Neuronal stem cell (in vitro differentiated cells): ENCODE data around the gene PPIL6.
A peak's percentile ranks its signal among the peaks of the same experiment; 100 is the strongest.

ENCODE experiments used
- DNase-seq: peaks from one replicate; pipeline ENCODE4 v3.0.0-alpha.2; 2013; ENCODE audit warnings: low spot score
- H2AFZ ChIP-seq: one replicate; pipeline ENCODE4 v1.6.1; 2013; ENCODE audit warnings: mild to moderate bottlenecking, low read length, inconsistent platforms
- H2AK5ac ChIP-seq: 2 replicates; pipeline ENCODE4 v1.6.1; 2013; ENCODE audit warnings: low read depth, mild to moderate bottlenecking, inconsistent platforms, low read length, moderate library complexity, mixed read lengths
- H2BK120ac ChIP-seq: 2 replicates; pipeline ENCODE4 v1.6.1; 2013; ENCODE audit warnings: low read depth, mild to moderate bottlenecking, inconsistent platforms, low read length, moderate library complexity, mixed read lengths
- H2BK12ac ChIP-seq: one replicate; pipeline ENCODE4 v1.6.1; 2013; ENCODE audit warnings: low read length, inconsistent platforms
- H2BK15ac ChIP-seq: 2 replicates; pipeline ENCODE4 v1.6.1; 2013; ENCODE audit warnings: mild to moderate bottlenecking, low read length, inconsistent platforms, mixed read lengths
- H2BK5ac ChIP-seq: one replicate; pipeline ENCODE4 v1.6.1; 2013; ENCODE audit warnings: inconsistent platforms, mild to moderate bottlenecking, low read length, moderate library complexity
- H3K14ac ChIP-seq: one replicate; pipeline ENCODE4 v1.6.1; 2013; ENCODE audit warnings: low read length, inconsistent platforms
- H3K18ac ChIP-seq: 2 replicates; pipeline ENCODE4 v1.6.1; 2013; ENCODE audit warnings: low read length, inconsistent platforms
- H3K23ac ChIP-seq: 2 replicates; pipeline ENCODE4 v1.6.1; 2013; ENCODE audit warnings: low read depth, mild to moderate bottlenecking, mixed read lengths, low read length, inconsistent platforms; ENCODE audit not compliant: poor library complexity
- H3K27ac ChIP-seq: replicated peaks from 3 replicates; pipeline ENCODE4 v1.5.1; 2013; ENCODE audit warnings: low read length, inconsistent platforms
- H3K27me3 ChIP-seq, 3 experiments: 2 replicates each; pipeline ENCODE4 v1.6.1; 2013; ENCODE audit warnings: low read length in 3 of 3, mild to moderate bottlenecking in 2 of 3, inconsistent platforms in 1 of 3, low read depth in 1 of 3, mixed read lengths in 1 of 3, moderate library complexity in 1 of 3; ENCODE audit not compliant: control insufficient read depth in 3 of 3, insufficient read depth in 3 of 3
- H3K36me3 ChIP-seq, 2 donors: replicated peaks in 1 of 2; 2 replicates each; pipeline ENCODE4 v1.6.1; 2013; ENCODE audit warnings: low read length in 2 of 2; ENCODE audit not compliant: control insufficient read depth in 2 of 2, insufficient read depth in 2 of 2
- H3K4ac ChIP-seq: 2 replicates; pipeline ENCODE4 v1.6.1; 2013; ENCODE audit warnings: inconsistent platforms, mild to moderate bottlenecking, low read length, moderate library complexity
- H3K4me1 ChIP-seq, 2 donors: 1 replicate in 1 of 2; 2 replicates in 1 of 2; pipeline ENCODE4 v1.6.1; 2013; ENCODE audit warnings: low read length in 2 of 2, low read depth in 1 of 2; ENCODE audit not compliant: control insufficient read depth in 2 of 2, insufficient read depth in 1 of 2
- H3K4me2 ChIP-seq: one replicate; pipeline ENCODE4 v1.6.1; 2013; ENCODE audit warnings: mild to moderate bottlenecking, low read length, inconsistent platforms; ENCODE audit not compliant: insufficient read depth, poor library complexity, severe bottlenecking
- H3K4me3 ChIP-seq, 2 donors: 2 replicates each; pipeline ENCODE4 v1.5.1; 2013; ENCODE audit warnings: low read length in 2 of 2, mild to moderate bottlenecking in 2 of 2, inconsistent platforms in 1 of 2, moderate library complexity in 1 of 2
- H3K79me1 ChIP-seq: one replicate; pipeline ENCODE4 v1.6.1; 2013; ENCODE audit warnings: low read depth, mild to moderate bottlenecking, inconsistent platforms, low read length, moderate library complexity
- H3K9ac ChIP-seq: one replicate; pipeline ENCODE4 v1.6.1; 2013; ENCODE audit warnings: mild to moderate bottlenecking, low read depth, low read length, inconsistent platforms; ENCODE audit not compliant: poor library complexity
- H3K9me3 ChIP-seq, 2 donors: replicated peaks in 1 of 2; 2 replicates each; pipeline versions ENCODE3 to v1.6.1; 2013; ENCODE audit warnings: low read length in 2 of 2, mild to moderate bottlenecking in 2 of 2, inconsistent platforms in 1 of 2, low read depth in 1 of 2, mixed read lengths in 1 of 2, moderate library complexity in 1 of 2; ENCODE audit not compliant: control insufficient read depth in 2 of 2, insufficient read depth in 1 of 2
- H4K8ac ChIP-seq: one replicate; pipeline ENCODE4 v1.6.1; 2013; ENCODE audit warnings: low read depth, mild to moderate bottlenecking, inconsistent platforms, low read length, moderate library complexity
- H4K91ac ChIP-seq: one replicate; pipeline ENCODE4 v1.6.1; 2013; ENCODE audit warnings: low read length, low read depth, mild to moderate bottlenecking, inconsistent platforms; ENCODE audit not compliant: poor library complexity
- WGBS, 2 donors: extraction: QIAGEN DNeasy Blood & Tissue Kit; methylation state at CpG; one replicate each; pipeline ENCODE4 v1.1.7; 2013; ENCODE audit warnings: missing lambda C conversion rate in 2 of 2, mixed read lengths in 1 of 2; ENCODE audit not compliant: insufficient read length in 2 of 2, insufficient replicate concordance in 1 of 2; ENCODE audit errors: extremely low coverage in 2 of 2; 5-methylcytosine and 5-hydroxymethylcytosine counted together

PPIL6 gene

DNA sequence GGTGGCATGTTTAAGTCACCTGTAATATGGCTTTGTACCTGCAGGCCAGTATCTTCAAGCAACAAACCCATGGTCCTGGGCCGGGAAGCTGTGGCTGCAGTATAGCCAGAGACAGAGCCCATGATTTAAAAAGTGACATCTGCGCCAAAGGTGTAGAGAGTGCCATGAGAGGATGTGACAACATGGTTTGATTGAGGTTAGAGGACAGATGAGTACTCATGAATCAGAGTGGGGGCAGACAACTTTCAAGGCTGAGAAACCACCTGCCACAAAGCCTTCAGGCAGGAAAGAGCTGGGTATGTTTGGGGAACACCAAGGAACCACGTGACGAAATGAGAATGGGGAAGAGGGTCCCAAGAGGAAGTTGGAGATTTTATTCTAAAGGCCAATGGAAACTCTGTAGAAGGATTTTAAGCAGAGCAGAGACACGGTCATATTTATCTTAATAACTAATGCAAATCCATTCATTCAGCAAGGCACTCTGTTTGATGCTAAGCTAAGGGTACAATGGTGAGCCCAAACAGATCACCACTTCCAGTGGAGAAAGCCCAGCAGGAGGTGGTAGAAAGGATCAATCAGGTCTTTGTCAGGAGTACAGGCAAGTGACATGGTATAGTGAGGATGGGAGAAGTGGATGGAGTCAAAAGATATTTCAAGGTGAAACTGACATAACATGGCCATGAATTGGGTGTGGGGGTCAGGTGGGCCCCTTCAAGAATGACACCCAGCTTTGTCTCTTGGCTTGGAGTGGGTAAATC lies 18.5 kb upstream of the PPIL6 start:
- H3K27ac ChIP-seq, result no peak overlapping the region
- WGBS, 2 donors, result no CpG with 5 or more reads among the region's 5 CpGs
- H3K4me2 ChIP-seq, result no peak overlapping the region

DNA sequence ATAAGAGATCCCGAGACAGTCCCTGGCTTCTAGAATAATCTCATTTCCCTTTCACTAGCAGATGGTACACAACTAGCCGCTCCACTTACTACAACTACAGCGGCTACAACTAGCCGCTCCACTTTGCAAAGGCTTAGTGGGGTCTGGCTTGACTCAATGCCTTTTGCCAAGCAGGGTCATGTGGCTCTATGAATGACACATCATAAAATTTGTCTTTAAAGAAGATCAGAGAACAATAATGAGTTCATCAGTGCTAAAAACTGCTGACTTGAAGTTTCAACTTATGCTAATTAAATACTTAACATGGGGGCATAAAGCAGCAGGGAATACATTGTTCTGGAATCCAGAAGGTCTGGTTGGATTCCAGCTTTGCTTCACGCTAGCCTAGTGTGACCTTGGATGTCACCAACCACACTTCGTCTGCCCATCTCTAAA lies 17.2 kb upstream of the PPIL6 start:
- H3K27ac ChIP-seq, result no peak overlapping the region
- peaks cover 9% of the 10 kb centered on the region for H3K79me1 ChIP-seq
- H3K4ac ChIP-seq, result no peak overlapping the region

More for the DNA sequence above, 18.5 kb upstream of the PPIL6 start:
- DNase-seq, result no peak
- peaks cover 2 to 29% of the 10 kb centered on the region in 2 donors for H3K36me3 ChIP-seq
- no peak overlapping the region for H2BK5ac ChIP-seq
- H2BK12ac ChIP-seq, result no peak overlapping the region
- H3K79me1 ChIP-seq, result peaks cover 2% of the 10 kb centered on the region
- no peak overlapping the region for H3K4ac ChIP-seq
- H3K14ac ChIP-seq, result no peak overlapping the region
- no peak overlapping the region for H3K4me3 ChIP-seq
- H4K8ac ChIP-seq, result no peak overlapping the region
- H2BK15ac ChIP-seq, result no peak overlapping the region
- no peak overlapping the region for H3K18ac ChIP-seq
- H3K27me3 ChIP-seq, result no peaks in the 10 kb centered on the region
- H3K4me1 ChIP-seq, result peaks cover 8 to 13% of the 10 kb centered on the region in 2 donors
- no peak overlapping the region for H3K9ac ChIP-seq
- no peak overlapping the region for H2AK5ac ChIP-seq
- peaks cover 0 to 3% of the 10 kb centered on the region in 2 donors for H3K9me3 ChIP-seq
- no peak overlapping the region for H2BK120ac ChIP-seq
- no peak overlapping the region for H2AFZ ChIP-seq
- H4K91ac ChIP-seq, result no peak overlapping the region
- H3K23ac ChIP-seq, result no peak overlapping the region

DNA sequence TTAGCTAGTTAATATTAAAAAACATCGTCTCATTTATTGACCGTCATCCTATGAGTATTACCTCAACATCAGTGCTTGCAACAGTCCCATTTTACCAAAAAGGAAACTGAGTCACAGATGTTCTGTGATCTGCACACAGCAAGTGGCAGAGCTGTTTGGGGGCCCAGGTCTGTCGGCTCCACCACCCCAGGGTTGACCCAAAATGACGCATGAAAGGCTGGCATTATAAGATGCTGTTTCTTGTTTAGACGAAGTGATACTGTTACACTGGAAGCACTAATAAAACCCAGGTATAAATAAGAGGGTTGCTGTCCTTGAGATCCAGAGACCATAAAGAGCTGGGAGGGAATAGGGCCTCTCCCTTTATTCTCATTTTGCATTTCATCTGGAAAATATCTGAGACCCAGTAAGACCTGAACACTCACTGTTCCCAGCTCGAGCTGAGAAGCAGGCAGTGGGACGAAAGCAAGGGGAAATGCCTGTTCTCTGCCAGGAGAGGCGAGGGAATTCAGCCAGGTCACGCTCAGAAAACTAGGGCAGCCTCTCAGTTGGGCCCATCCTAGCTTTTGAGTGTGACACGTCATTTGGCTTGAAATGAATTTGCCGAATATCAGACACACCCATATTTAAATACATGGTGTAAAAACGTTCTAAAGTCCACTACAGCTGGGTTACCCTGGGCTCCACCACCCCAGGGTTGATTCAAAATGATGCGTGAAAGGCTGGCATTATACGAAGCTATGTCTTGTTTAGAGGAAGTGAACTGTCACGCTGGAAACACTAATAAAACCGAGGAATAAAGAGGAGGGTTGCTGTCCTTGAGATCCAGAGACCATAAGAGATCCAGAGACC lies 16.5 kb upstream of the PPIL6 start:
- peaks cover 8 to 23% of the 10 kb centered on the region in 2 donors for H3K36me3 ChIP-seq
- WGBS, 2 donors, result no CpG with 5 or more reads among the region's 16 CpGs
- H3K4me3 ChIP-seq, result peak overlapping the region in 1 of 2 donors; percentile 96
- H3K9ac ChIP-seq, result no peak overlapping the region
- peak overlapping the region; percentile 81 for H3K4me2 ChIP-seq
- H3K9me3 ChIP-seq, result peaks cover 0 to 3% of the 10 kb centered on the region in 2 donors
- H3K14ac ChIP-seq, result no peak overlapping the region
- H4K91ac ChIP-seq, result no peak overlapping the region
- H2AFZ ChIP-seq, result no peak overlapping the region
- H3K27ac ChIP-seq, result no peak overlapping the region
- H3K23ac ChIP-seq, result no peak overlapping the region
- H2BK12ac ChIP-seq, result no peak overlapping the region
- no peak overlapping the region for H3K18ac ChIP-seq
- no peak overlapping the region for H2BK15ac ChIP-seq
- peaks cover 8 to 16% of the 10 kb centered on the region in 2 donors for H3K4me1 ChIP-seq
- no peak overlapping the region for H2BK120ac ChIP-seq
- no peak overlapping the region for H3K4ac ChIP-seq
- H2BK5ac ChIP-seq, result no peak overlapping the region
- no peak overlapping the region for H4K8ac ChIP-seq
- DNase-seq, result no peak
- H3K79me1 ChIP-seq, result peaks cover 9% of the 10 kb centered on the region
- no peaks in the 10 kb centered on the region for H3K27me3 ChIP-seq
- H2AK5ac ChIP-seq, result no peak overlapping the region

More for the DNA sequence above, 17.2 kb upstream of the PPIL6 start:
- Histone ChIP-seq H2AFZ (no peak overlapping the region), H2AK5ac (no peak overlapping the region), H3K9ac (no peak overlapping the region), H4K8ac (no peak overlapping the region), H2BK5ac (no peak overlapping the region), H3K27me3 (no peaks in the 10 kb centered on the region), H3K4me2 (no peak overlapping the region), H3K36me3 (peaks cover 5 to 23% of the 10 kb centered on the region in 2 donors), H3K4me1 (peaks cover 8 to 16% of the 10 kb centered on the region in 2 donors), H3K18ac (no peak overlapping the region), H3K23ac (no peak overlapping the region), H3K14ac (no peak overlapping the region), H3K4me3 (no peak overlapping the region), H4K91ac (no peak overlapping the region), H2BK120ac (no peak overlapping the region), H2BK12ac (no peak overlapping the region), H3K9me3 (peaks cover 0 to 3% of the 10 kb centered on the region in 2 donors), H2BK15ac (no peak overlapping the region)
- no peak for DNase-seq
- no CpG with 5 or more reads among the region's 6 CpGs for whole genome bisulfite sequencing, 2 donors

DNA sequence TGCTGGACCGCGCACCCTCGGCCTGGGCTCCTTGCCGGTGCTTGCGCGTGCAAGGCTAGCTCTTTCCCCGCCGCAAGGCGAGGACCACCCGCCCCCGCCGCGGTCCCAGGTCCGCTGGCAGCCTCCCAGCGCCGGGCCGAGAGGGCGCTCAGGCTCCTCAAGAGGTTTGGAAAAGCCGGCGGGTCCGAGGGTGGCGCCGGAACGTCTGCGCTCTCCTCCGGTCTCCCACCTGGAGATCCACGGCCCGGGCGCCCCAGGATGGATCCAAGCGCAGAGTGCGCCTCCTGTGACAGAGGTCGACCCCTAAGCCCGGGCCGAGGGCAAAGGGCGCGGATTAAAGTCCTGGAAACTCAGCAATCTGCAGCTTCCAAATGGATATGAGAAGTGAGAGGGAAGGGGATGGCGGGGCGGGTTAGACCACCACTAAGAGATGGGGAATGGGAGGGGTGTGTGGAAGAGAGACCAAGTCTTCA lies 15.7 kb upstream of the PPIL6 start:
- Histone ChIP-seq H3K4me1 (peaks cover 8 to 18% of the 10 kb centered on the region in 2 donors), H3K4ac (no peak overlapping the region), H4K91ac (no peak overlapping the region), H3K9me3 (no peaks in the 10 kb centered on the region), H2BK120ac (no peak overlapping the region), H3K79me1 (peaks cover 9% of the 10 kb centered on the region), H2BK5ac (peak overlapping the region; percentile 79), H2AFZ (peak overlapping the region; percentile 99), H2AK5ac (no peak overlapping the region), H3K36me3 (peaks cover 12 to 21% of the 10 kb centered on the region in 2 donors), H3K14ac (no peak overlapping the region), H3K4me3 (peak overlapping the region; percentile 82 to 96), H3K23ac (peak overlapping the region; percentile 43), H3K27ac (peak overlapping the region; percentile 72), H4K8ac (no peak overlapping the region), H2BK15ac (peak overlapping the region; percentile 65), H3K4me2 (peak overlapping the region; percentile 81), H3K18ac (peak overlapping the region; percentile 97), H3K9ac (peak overlapping the region; percentile 94), H2BK12ac (peak overlapping the region; percentile 24), H3K27me3 (no peaks in the 10 kb centered on the region)
- DNase-seq, result peak; percentile 66
- WGBS, 2 donors, result no CpG with 5 or more reads among the region's 38 CpGs
